HEK293 (cell line): Measurements from ENCODE around the gene YIPF2.
"Not testable (repeated sequence)": the region's sequence is repeated elsewhere in the genome, so short reads cannot be mapped to it uniquely, and the experiment has no call there.

Experiments
- CTCF ChIA-PET: fragments of 350-600 bp; formaldehyde crosslinking; extraction: SDS; loops from one replicate; lab custom pipeline; 2021; ENCODE audit warnings: antibody characterized with exemption; lab: Yijun Ruan, JAX
- POLR2A ChIA-PET: fragments of 300-600 bp; formaldehyde crosslinking; extraction: SDS; loops from one replicate; lab custom pipeline; 2020; ENCODE audit warnings: antibody characterized with exemption, inconsistent platforms; lab: Yijun Ruan, JAX
- H3K27ac ChIP-seq: fragments of 200-500 bp; sonication (Bioruptor generic); 2 replicates; pipeline ENCODE4 v1.5.1; 2014; ENCODE audit warnings: low read depth, low read length, control low read depth, inconsistent platforms; ENCODE audit errors: extremely low read depth
- H3K36me3 ChIP-seq, 2 experiments: fragments of 200-500 bp in 1 of 2; sonication (Bioruptor generic) in 1 of 2; 1 replicate in 1 of 2; 2 replicates in 1 of 2; pipeline ENCODE4 v1.5.1; 2014 to 2017; ENCODE audit warnings: inconsistent platforms in 2 of 2, low read length in 2 of 2; ENCODE audit not compliant: control insufficient read depth in 2 of 2, insufficient read depth in 1 of 2
- H3K4me1 ChIP-seq: fragments of 200-500 bp; sonication (Bioruptor generic); 2 replicates; pipeline ENCODE4 v1.5.1; 2014; ENCODE audit warnings: mild to moderate bottlenecking, low read length, inconsistent platforms; ENCODE audit not compliant: control insufficient read depth, insufficient read depth
- H3K4me3 ChIP-seq: 2 replicates; pipeline ENCODE4 v1.5.1; 2011; ENCODE audit warnings: low read depth, mild to moderate bottlenecking, control low read depth, low read length, moderate library complexity
- H3K9me3 ChIP-seq: fragments of 200-500 bp; sonication (Bioruptor generic); 2 replicates; pipeline ENCODE4 v1.5.1; 2014; ENCODE audit warnings: low read depth, low read length, inconsistent platforms; ENCODE audit not compliant: control insufficient read depth, insufficient read depth
- GLIS1 ChIP-seq: fragments of 450-650 bp; formaldehyde crosslinking; IDR thresholded peaks from 2 replicates; pipeline ENCODE4 v1.5.1; 2016; ENCODE audit warnings: missing biosample characterization, missing genetic modification characterization
- KLF10 ChIP-seq: fragments of 450-650 bp; IDR thresholded peaks from 2 replicates; pipeline ENCODE4 v1.5.1; 2018; ENCODE audit warnings: missing biosample characterization, mild to moderate bottlenecking, missing genetic modification characterization
- ZBTB48 ChIP-seq: fragments of 450-650 bp; formaldehyde crosslinking; IDR thresholded peaks from 2 replicates; pipeline ENCODE4 v1.5.1; 2016; ENCODE audit warnings: missing biosample characterization, missing genetic modification characterization
- ZFHX2 ChIP-seq: fragments of 450-650 bp; formaldehyde crosslinking; conservative IDR thresholded peaks from 2 replicates; pipeline ENCODE4 v1.5.1; 2016; ENCODE audit warnings: missing biosample characterization, missing genetic modification characterization
- ZNF10 ChIP-seq: fragments of 450-650 bp; formaldehyde crosslinking; IDR thresholded peaks from 2 replicates; pipeline ENCODE4 v1.5.1; 2017; ENCODE audit warnings: missing biosample characterization, missing genetic modification characterization
- ZNF148 ChIP-seq: fragments of 450-650 bp; formaldehyde crosslinking; IDR thresholded peaks from 2 replicates; pipeline ENCODE4 v1.5.0; 2017; ENCODE audit warnings: missing biosample characterization, missing genetic modification characterization, borderline replicate concordance
- ZNF202 ChIP-seq: fragments of 450-650 bp; formaldehyde crosslinking; IDR thresholded peaks from 2 replicates; pipeline ENCODE4 v1.5.1; 2016; ENCODE audit warnings: missing biosample characterization, missing genetic modification characterization, borderline replicate concordance
- ZNF280C ChIP-seq: fragments of 450-650 bp; formaldehyde crosslinking; IDR thresholded peaks from 2 replicates; pipeline ENCODE4 v1.5.1; 2016; ENCODE audit warnings: missing biosample characterization, missing genetic modification characterization
- ZNF280D ChIP-seq: fragments of 450-650 bp; formaldehyde crosslinking; IDR thresholded peaks from 2 replicates; pipeline ENCODE4 v1.5.1; 2016; ENCODE audit warnings: missing biosample characterization, missing genetic modification characterization
- ZNF639 ChIP-seq: fragments of 450-650 bp; formaldehyde crosslinking; IDR thresholded peaks from 2 replicates; pipeline ENCODE4 v1.5.1; 2016; ENCODE audit warnings: missing biosample characterization, missing genetic modification characterization
- ZNF843 ChIP-seq: fragments of 450-650 bp; formaldehyde crosslinking; IDR thresholded peaks from 2 replicates; pipeline ENCODE4 v1.5.1; 2016; ENCODE audit warnings: missing biosample characterization, missing genetic modification characterization
- ZSCAN16 ChIP-seq: fragments of 450-650 bp; formaldehyde crosslinking; IDR thresholded peaks from 2 replicates; pipeline ENCODE4 v1.5.1; 2016; ENCODE audit warnings: missing biosample characterization, missing genetic modification characterization
- ZSCAN5A ChIP-seq: fragments of 450-650 bp; formaldehyde crosslinking; IDR thresholded peaks from 2 replicates; pipeline ENCODE4 v1.5.1; 2016; ENCODE audit warnings: missing biosample characterization, missing genetic modification characterization

YIPF2 gene

DNA sequence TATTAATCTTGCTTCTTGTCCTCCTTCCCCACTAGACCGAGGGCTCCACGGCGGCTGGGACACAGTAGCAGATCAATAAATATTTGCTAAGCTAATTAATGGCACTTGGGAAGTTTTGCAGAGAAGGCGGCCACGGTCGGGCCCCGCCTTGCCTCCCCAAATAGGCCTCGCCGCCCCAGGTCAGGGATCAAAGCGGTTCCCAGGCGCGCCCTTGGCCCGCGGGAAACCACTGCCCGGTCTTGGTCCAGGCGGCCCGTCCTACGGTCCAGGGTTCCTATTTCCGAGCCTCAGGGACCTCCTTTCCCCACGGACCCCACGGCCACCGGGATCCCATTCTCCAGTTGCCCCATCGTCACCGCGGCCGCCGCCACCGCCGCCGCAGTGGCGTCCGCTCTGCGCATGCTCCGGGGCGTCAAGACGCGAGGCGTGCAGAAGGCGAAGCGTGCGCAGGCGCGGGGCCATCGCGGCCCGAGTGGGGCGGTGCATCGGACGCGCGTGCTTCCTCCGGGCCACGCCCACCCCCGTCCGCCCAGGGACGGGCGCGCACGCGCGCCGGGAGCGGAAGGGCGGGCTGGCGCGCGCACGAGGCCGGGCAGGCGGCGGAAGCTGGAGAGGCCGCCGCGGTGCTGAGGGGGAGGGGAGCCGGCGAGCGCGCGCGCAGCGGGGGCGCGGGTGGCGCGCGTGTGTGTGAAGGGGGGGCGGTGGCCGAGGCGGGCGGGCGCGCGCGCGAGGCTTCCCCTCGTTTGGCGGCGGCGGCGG is 32.1 kb upstream of the YIPF2 start, which contains the start of gene SMARCA4 (continued):
- TF ChIP-seq ZSCAN5A (tag by site-specific recombination), result peak; percentile 88; the same call in 1 of the 2 replicates
- TF ChIP-seq ZSCAN16 (tag by site-specific recombination), result no peak
- TF ChIP-seq ZBTB48 (tag by site-specific recombination), result peak; percentile 62
- TF ChIP-seq ZNF148 (tag by site-specific recombination), result no peak
- TF ChIP-seq ZNF10 (tag by site-specific recombination), result peak; percentile 32; the same call in 1 of the 2 replicates
- no peak for TF ChIP-seq ZNF639
- TF ChIP-seq KLF10, result peak; percentile 32; the same call in 1 of the 2 replicates
- peak; percentile 71 for TF ChIP-seq ZNF843 (tag by site-specific recombination)
- TF ChIP-seq ZNF280C, result no peak
- no peak for TF ChIP-seq GLIS1 (tag by site-specific recombination)
- no peak for TF ChIP-seq ZNF202

GRCh38 chr19:10959277-10959968 is 31.0 kb upstream of the YIPF2 start:
- POLR2A ChIA-PET, result interaction anchor here (0.6 to 1.5 kb wide), 3 partner anchors 9 to 18 kb away, joined by 4 read pairs; no protein-coding TSS in a partner anchor
- CTCF ChIA-PET, result interaction anchor here (0.9 to 3.0 kb wide), 3 partner anchors 11 to 18 kb away, joined by 3 to 12 read pairs (median 9); no protein-coding TSS in a partner anchor

More at GRCh38 chr19:10959277-10959968, 31.0 kb upstream of the YIPF2 start:
- H3K4me3 ChIP-seq, H3K27ac ChIP-seq, H3K4me1 ChIP-seq, H3K9me3 ChIP-seq, H3K36me3 ChIP-seq: not testable (repeated sequence)
- TF ChIP-seq ZNF280D (tag by site-specific recombination) (peak; percentile 51; the same call in 1 of the 2 replicates), ZFHX2 (tag by site-specific recombination) (0 out of 2 replicates have a peak, but pooled peaks have one; percentile 11)
- TF ChIP-seq, all 188 proteins: peak for 2; not testable (repeated sequence) for 186
